GM12874 (cell line): ENCODE data around the gene TMEM176A.

Experiments used
- CTCF ChIP-seq: IDR thresholded peaks from 2 replicates; pipeline ENCODE4 v1.5.1; 2011; ENCODE audit warnings: low read depth, mild to moderate bottlenecking, control low read depth, low read length, moderate library complexity; ENCODE audit not compliant: insufficient read depth

The TMEM176A gene

GRCh38 chr7:150847536-150847935 is 47.0 kb downstream of the TMEM176A start:
- TF ChIP-seq CTCF = no peak

- TF ChIP-seq CTCF = no peak
Measured at GRCh38 chr7:150848111-150848510, 47.5 kb downstream of the TMEM176A start.

GRCh38 chr7:150848561-150849115 is 48.1 kb downstream of the TMEM176A start:
- TF ChIP-seq CTCF = no peak

GRCh38 chr7:150849204-150849775 is 48.7 kb downstream of the TMEM176A start:
- no peak for TF ChIP-seq CTCF

- TF ChIP-seq CTCF = no peak
Measured at GRCh38 chr7:150850273-150850672, 49.7 kb downstream of the TMEM176A start.

- no peak for TF ChIP-seq CTCF
Measured at GRCh38 chr7:150851492-150852370, 51.2 kb downstream of the TMEM176A start.

GRCh38 chr7:150852371-150852905 is 51.9 kb downstream of the TMEM176A start, which contains the start of gene AOC1:
Gene AOC1, plus strand, starts transcription at chr7:150852517. Its CDS starts 3,954 bp downstream, at chr7:150856471.
- no peak for TF ChIP-seq CTCF
